Measurements from ENCODE around the gene UQCR11. TPM values are rescaled to one million over a fixed set of nuclear protein-coding genes. Genes with fewer than 3 reads are reported as not detected.

The UQCR11 gene
- total and polyA plus RNA-seq, 2 of the 8 experiments (the other 6 are each of a cell fraction or from before 2014, with no cell fraction given): 162 to 171 TPM

- Histone ChIP-seq H3K23ac (ENCODE audit: insufficient read length) (no peak overlapping the region), H3K79me2 (ENCODE audit: control insufficient read depth in 1 of 2, insufficient read depth in 2 of 2, low read length in 2 of 2) (no peaks in the 10 kb centered on the region), H3K27me3 (replicated peaks in 1 of 4; ENCODE audit: control insufficient read depth in 3 of 4, extremely low read depth in 1 of 4, insufficient read depth in 3 of 4, low read length in 3 of 4) (peaks cover 0 to 7% (median 1%) of the 10 kb centered on the region in 4 experiments; a peak in 2 of 7 replicates), H4K8ac (ENCODE audit: extremely low read depth, insufficient read depth, low read length) (no peak overlapping the region; the same call in 1 of the 2 replicates), H3K4me2 (ENCODE audit: insufficient read depth in 1 of 2, low read depth in 2 of 2, low read length in 2 of 2) (no peak overlapping the region), H3K9ac (replicated peaks in 1 of 4; ENCODE audit: extremely low read depth in 1 of 4, low read depth in 3 of 4, low read length in 3 of 4) (no peak overlapping the region), H3K23me2 (ENCODE audit: low read depth, low read length) (no peaks in the 10 kb centered on the region), H3K79me1 (ENCODE audit: low read depth, low read length) (no peaks in the 10 kb centered on the region; the same call in 1 of the 2 replicates), H2BK20ac (ENCODE audit: low read length) (no peak overlapping the region), H3K18ac (ENCODE audit: extremely low read depth, low read length) (no peak overlapping the region), H3K36me3 (ENCODE audit: control insufficient read depth in 2 of 4, insufficient read depth in 4 of 4, low read length in 3 of 4) (peaks cover 5 to 34% (median 22%) of the 10 kb centered on the region in 4 experiments; a peak in 6 of 8 replicates), H2BK15ac (ENCODE audit: low read length) (no peak overlapping the region), H2BK120ac (replicated peaks; ENCODE audit: low read depth, low read length) (no peak overlapping the region), H2BK5ac (ENCODE audit: low read depth, low read length) (no peak overlapping the region), H4K20me1 (replicated peaks in 1 of 2; ENCODE audit: control insufficient read depth in 1 of 2, insufficient read depth in 2 of 2, low read length in 2 of 2) (peaks cover 0 to 14% of the 10 kb centered on the region in 2 experiments), H3K9me3 (ENCODE audit: insufficient read depth in 2 of 2, low read depth in 1 of 2, low read length in 1 of 2) (no peaks in the 10 kb centered on the region), H3K27ac (ENCODE audit: low read depth, low read length) (no peak overlapping the region), H3K56ac (replicated peaks; ENCODE audit: insufficient read length, low read depth, low read length) (no peak overlapping the region), H2AFZ (ENCODE audit: low read length) (no peak overlapping the region), H4K5ac (ENCODE audit: insufficient read length, low read depth, low read length) (no peak overlapping the region), H3K4me3 (ENCODE audit: extremely low read depth in 1 of 4, insufficient read depth in 2 of 4, low read depth in 3 of 4, low read length in 4 of 4) (no peak overlapping the region), H2BK12ac (ENCODE audit: low read depth, low read length) (no peak overlapping the region), H3K4me1 (replicated peaks in 1 of 4; ENCODE audit: control insufficient read depth in 3 of 4, insufficient read depth in 4 of 4, low read length in 3 of 4) (no peaks in the 10 kb centered on the region), H4K91ac (replicated peaks; ENCODE audit: insufficient read length, low read length) (no peak overlapping the region), H2AK5ac (ENCODE audit: low read depth, low read length) (no peak overlapping the region), H3K14ac (ENCODE audit: insufficient read length) (no peak overlapping the region), H3K4ac (replicated peaks; ENCODE audit: insufficient read length, low read depth, low read length) (no peak overlapping the region)
- 86% methylated on average over 18 of the region's 22 CpGs; no CpG with 5 or more reads in 1 of the 2 experiments for WGBS, 2 experiments (ENCODE audit: extremely low coverage in 1 of 2, insufficient coverage in 1 of 2, insufficient read length in 1 of 2, insufficient replicate concordance in 2 of 2, low coverage in 1 of 2, low lambda C conversion rate in 2 of 2, missing lambda C conversion rate in 1 of 2)
- ChIA-PET POLR2A (ENCODE audit: partially characterized antibody) (interaction anchor here (0.6 to 8.8 kb wide), 11 partner anchors 8 to 306 kb away, joined by 3 to 148 read pairs (median 4); partner anchors contain the start of genes CIRBP, MBD3 and MEX3D), CTCF (ENCODE audit: partially characterized antibody) (interaction anchor here (0.5 to 4.5 kb wide), 4 partner anchors 10 to 32 kb away, joined by 3 to 25 read pairs (median 4); no protein-coding TSS in a partner anchor)
- no peak for FAIRE-seq
- DNase-seq (ENCODE audit: low read depth in 1 of 2, low spot score in 2 of 2): no peak
- TF ChIP-seq ASH2L (IDR thresholded peaks at IDR 0.05; ENCODE audit: low read length): no peak
- TF ChIP-seq BACH1 (IDR thresholded peaks at IDR 0.05; ENCODE audit: low read length): no peak
- TF ChIP-seq EP300 (IDR thresholded peaks at IDR 0.05; ENCODE audit: borderline replicate concordance in 1 of 2, low read depth in 2 of 2, low read length in 2 of 2): no peak
- no peak for TF ChIP-seq EGR1 (IDR thresholded peaks at IDR 0.05; ENCODE audit: borderline replicate concordance, low read depth, low read length)
- TF ChIP-seq HDAC2 (IDR thresholded peaks at IDR 0.05; ENCODE audit: borderline replicate concordance in 1 of 2, low read depth in 2 of 2, low read length in 2 of 2): no peak
- no peak for TF ChIP-seq KDM5A (IDR thresholded peaks at IDR 0.05; ENCODE audit: low read length)
- no peak for TF ChIP-seq SAP30 (IDR thresholded peaks at IDR 0.05; ENCODE audit: insufficient read depth, insufficient replicate concordance, low read length)
- no peak for TF ChIP-seq CREB1 (IDR thresholded peaks at IDR 0.05)
- no peak for TF ChIP-seq BCL11A (IDR thresholded peaks at IDR 0.05; ENCODE audit: low read depth in 2 of 2, low read length in 2 of 2)
Observed at GRCh38 chr19:1575323-1576241, 29.7 kb downstream of the UQCR11 start.
